ENCODE measurements around the gene PDCD10.

DNA sequence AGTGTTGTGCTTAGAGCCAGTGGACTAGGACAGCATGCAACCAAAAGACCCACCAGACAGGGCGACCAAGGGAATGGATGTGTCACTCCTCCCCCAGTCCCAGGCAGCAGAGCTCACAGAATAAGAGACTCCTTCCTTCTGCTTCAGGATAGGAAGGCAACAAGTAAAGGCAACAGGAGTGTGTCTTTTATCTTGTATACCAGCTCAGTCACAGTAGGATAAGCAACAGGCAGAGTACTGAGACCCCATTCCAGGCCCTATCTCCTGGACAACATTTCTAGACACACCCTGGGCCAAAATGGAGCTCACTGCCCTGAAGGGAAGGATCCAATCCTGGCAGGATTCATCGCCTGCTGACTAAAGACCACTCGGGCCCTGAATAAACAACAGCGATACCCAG, 25.0 kb downstream of the PDCD10 start:
- TF ChIP-seq CTCF (IDR thresholded peaks at IDR 0.05; ENCODE audit: low read depth, low read length) (no peak), EZH2phosphoT487 (IDR thresholded peaks at IDR 0.05; ENCODE audit: low read depth) (no peak)
